Measurements from ENCODE around the gene VWA3B.

VWA3B gene

GRCh38 chr2:98333922-98334321 is 247.0 kb downstream of the VWA3B start:
- no peak for DNase-seq (ENCODE audit: low spot score)

- DNase-seq (ENCODE audit: low spot score), result no peak
These were observed 247.6 kb downstream of the VWA3B start for GRCh38 chr2:98334439-98335078.

GRCh38 chr2:98335271-98335670 is 248.3 kb downstream of the VWA3B start:
- no peak for DNase-seq (ENCODE audit: low spot score)

GRCh38 chr2:98341241-98341640 is 254.3 kb downstream of the VWA3B start:
- DNase-seq (ENCODE audit: low spot score), result no peak

GRCh38 chr2:98343285-98343684 is 256.3 kb downstream of the VWA3B start:
- no peak for DNase-seq (ENCODE audit: low spot score)

- DNase-seq (ENCODE audit: low spot score), result peak; percentile 29
These were observed 259.6 kb downstream of the VWA3B start, which contains the start of gene CNGA3 for GRCh38 chr2:98346311-98347236. TSS of gene CNGA3 (plus strand) at chr2:98346456. CDS start at chr2:98369976, 23,520 bp downstream.

GRCh38 chr2:98347298-98348065 is 260.5 kb downstream of the VWA3B start:
- DNase-seq (ENCODE audit: low spot score), result no peak

GRCh38 chr2:98348066-98348561 is 261.1 kb downstream of the VWA3B start:
- DNase-seq (ENCODE audit: low spot score), result no peak

- DNase-seq (ENCODE audit: low spot score), result no peak
These were observed 263.4 kb downstream of the VWA3B start for GRCh38 chr2:98350411-98350810.

- DNase-seq (ENCODE audit: low spot score), result no peak
These were observed 268.9 kb downstream of the VWA3B start for GRCh38 chr2:98355881-98356280.

- DNase-seq (ENCODE audit: low spot score), result no peak
These were observed 269.8 kb downstream of the VWA3B start for GRCh38 chr2:98356729-98357128.

- no peak for DNase-seq (ENCODE audit: low spot score)
These were observed 270.9 kb downstream of the VWA3B start for GRCh38 chr2:98357849-98358248.

- DNase-seq (ENCODE audit: low spot score), result no peak
These were observed 273.0 kb downstream of the VWA3B start for GRCh38 chr2:98359986-98360385.

Data from germinal center (tissue), 1 donor.